Measurements from ENCODE around the gene OR4C3.
"Not testable (repeated sequence)": the region's sequence is repeated elsewhere in the genome, so short reads cannot be mapped to it uniquely, and the experiment has no call there.

Gene OR4C3

GRCh38 chr11:48341466-48341865 is 16.7 kb downstream of the OR4C3 start:
- no peaks in the 10 kb centered on the region for H3F3A ChIP-seq (ENCODE audit: insufficient read depth)
- no peak overlapping the region for H3K27ac ChIP-seq (ENCODE audit: low read depth, low read length)
- no peak overlapping the region for H3K4me2 ChIP-seq (ENCODE audit: low read depth, low read length, poor library complexity, severe bottlenecking)
- H3K9ac ChIP-seq (ENCODE audit: low read length), result no peak overlapping the region
- H3K27me3 ChIP-seq (ENCODE audit: low read length), result no peaks in the 10 kb centered on the region
- TF ChIP-seq EZH2phosphoT487 (conservative IDR thresholded peaks at IDR 0.05; ENCODE audit: low read length), result no peak
- TF ChIP-seq CTCF (IDR thresholded peaks at IDR 0.05; ENCODE audit: insufficient read depth, low read length, poor library complexity, severe bottlenecking), result no peak
- no peak overlapping the region for H3K4me3 ChIP-seq (ENCODE audit: insufficient read depth, low read length, poor library complexity, severe bottlenecking)
- no peaks in the 10 kb centered on the region for H3K9me3 ChIP-seq (ENCODE audit: insufficient read depth, low read length)
- H3K36me3 ChIP-seq (ENCODE audit: low read length), result no peaks in the 10 kb centered on the region
- H2AFZ ChIP-seq (ENCODE audit: low read depth, low read length, severe bottlenecking), result no peak overlapping the region
- no peaks in the 10 kb centered on the region for H3K79me2 ChIP-seq (ENCODE audit: insufficient read depth, low read length)
- H3K9me2 ChIP-seq (replicated peaks; ENCODE audit: insufficient read depth, low read length), result no peaks in the 10 kb centered on the region
- H4K20me1 ChIP-seq (ENCODE audit: low read depth, low read length), result no peaks in the 10 kb centered on the region

GRCh38 chr11:48342505-48342904 is 17.8 kb downstream of the OR4C3 start:
- H3K9ac ChIP-seq (ENCODE audit: low read length); H2AFZ ChIP-seq (ENCODE audit: low read depth, low read length, severe bottlenecking); H3K9me3 ChIP-seq (ENCODE audit: insufficient read depth, low read length); H3K36me3 ChIP-seq (ENCODE audit: low read length); H3K9me2 ChIP-seq (replicated peaks; ENCODE audit: insufficient read depth, low read length); H3K4me3 ChIP-seq (ENCODE audit: insufficient read depth, low read length, poor library complexity, severe bottlenecking); H3F3A ChIP-seq (ENCODE audit: insufficient read depth); H3K27me3 ChIP-seq (ENCODE audit: low read length); H3K79me2 ChIP-seq (ENCODE audit: insufficient read depth, low read length); H4K20me1 ChIP-seq (ENCODE audit: low read depth, low read length); H3K27ac ChIP-seq (ENCODE audit: low read depth, low read length); H3K4me2 ChIP-seq (ENCODE audit: low read depth, low read length, poor library complexity, severe bottlenecking): not testable (repeated sequence)

GRCh38 chr11:48346286-48346685 is 21.6 kb downstream of the OR4C3 start:
- H3K9me2 ChIP-seq (replicated peaks; ENCODE audit: insufficient read depth, low read length); H3K4me3 ChIP-seq (ENCODE audit: insufficient read depth, low read length, poor library complexity, severe bottlenecking); H3K27ac ChIP-seq (ENCODE audit: low read depth, low read length); H3F3A ChIP-seq (ENCODE audit: insufficient read depth); H3K36me3 ChIP-seq (ENCODE audit: low read length); H3K4me2 ChIP-seq (ENCODE audit: low read depth, low read length, poor library complexity, severe bottlenecking); H3K27me3 ChIP-seq (ENCODE audit: low read length); H3K9me3 ChIP-seq (ENCODE audit: insufficient read depth, low read length); H3K9ac ChIP-seq (ENCODE audit: low read length); H2AFZ ChIP-seq (ENCODE audit: low read depth, low read length, severe bottlenecking); H3K79me2 ChIP-seq (ENCODE audit: insufficient read depth, low read length); H4K20me1 ChIP-seq (ENCODE audit: low read depth, low read length): not testable (repeated sequence)

GRCh38 chr11:48354013-48354412 is 29.3 kb downstream of the OR4C3 start:
- Histone ChIP-seq H3K9me3 (ENCODE audit: insufficient read depth, low read length) (no peaks in the 10 kb centered on the region), H3K9ac (ENCODE audit: low read length) (no peak overlapping the region), H3F3A (ENCODE audit: insufficient read depth) (no peaks in the 10 kb centered on the region), H3K9me2 (replicated peaks; ENCODE audit: insufficient read depth, low read length) (no peaks in the 10 kb centered on the region), H2AFZ (ENCODE audit: low read depth, low read length, severe bottlenecking) (no peak overlapping the region), H3K4me2 (ENCODE audit: low read depth, low read length, poor library complexity, severe bottlenecking) (no peak overlapping the region), H3K4me3 (ENCODE audit: insufficient read depth, low read length, poor library complexity, severe bottlenecking) (no peak overlapping the region), H3K27me3 (ENCODE audit: low read length) (no peaks in the 10 kb centered on the region), H3K79me2 (ENCODE audit: insufficient read depth, low read length) (no peaks in the 10 kb centered on the region), H4K20me1 (ENCODE audit: low read depth, low read length) (no peaks in the 10 kb centered on the region), H3K36me3 (ENCODE audit: low read length) (no peaks in the 10 kb centered on the region), H3K27ac (ENCODE audit: low read depth, low read length) (no peak overlapping the region)
- no peak for TF ChIP-seq EZH2phosphoT487 (conservative IDR thresholded peaks at IDR 0.05; ENCODE audit: low read length)
- TF ChIP-seq CTCF (IDR thresholded peaks at IDR 0.05; ENCODE audit: insufficient read depth, low read length, poor library complexity, severe bottlenecking), result no peak

All from SU-DHL-6 (cell line).